ENCODE results near the gene ORMDL3. TPM values are rescaled to one million over a fixed set of nuclear protein-coding genes. Genes with fewer than 3 reads are reported as not detected.

Gene ORMDL3
- polyA plus RNA-seq, 3 donors = 9.4 to 13.5 (median 11.8) TPM

DNA sequence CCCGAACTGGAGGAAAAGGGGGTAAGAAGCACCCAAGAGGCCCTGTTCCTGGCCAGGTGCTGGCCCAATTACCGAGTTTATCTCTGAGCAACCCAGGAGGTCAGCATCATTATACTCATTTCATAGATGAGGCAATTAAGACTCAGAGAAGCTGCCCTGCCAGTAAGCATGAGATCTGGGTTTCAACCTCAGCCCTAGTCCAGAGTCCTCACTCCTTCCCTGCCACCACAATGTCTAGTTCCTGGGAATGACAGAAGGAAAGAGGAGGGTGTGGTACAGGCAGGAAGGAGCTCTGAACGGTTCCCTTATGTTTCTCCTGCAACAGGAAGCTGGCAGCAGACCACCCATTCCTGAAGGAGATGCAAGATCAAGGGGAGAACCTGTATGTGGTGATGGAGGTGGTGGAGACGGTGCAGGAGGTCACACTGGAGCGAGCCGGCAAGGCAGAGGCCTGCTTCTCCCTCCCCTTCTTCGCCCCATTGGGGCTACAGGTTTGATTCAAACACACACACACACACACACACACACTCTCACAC, 42.8 kb upstream of the ORMDL3 start:
- DNase-seq = no peak
- no peak overlapping the region for H3K27ac Mint-ChIP-seq
- Histone ChIP-seq H3K36me3 (replicated peaks in 1 of 2; ENCODE audit: control insufficient read depth in 1 of 2, insufficient read depth in 2 of 2, low read length in 2 of 2) (no peaks in the 10 kb centered on the region), H4K20me1 (ENCODE audit: insufficient read depth, low read length) (no peaks in the 10 kb centered on the region), H3K27me3 (ENCODE audit: control insufficient read depth in 2 of 2, insufficient read depth in 2 of 2, low read length in 2 of 2) (no peaks in the 10 kb centered on the region), H3K9me3 (replicated peaks in 1 of 2; ENCODE audit: control insufficient read depth in 1 of 2, insufficient read depth in 1 of 2, low read length in 2 of 2) (no peaks in the 10 kb centered on the region), H3K4me3 (replicated peaks in 1 of 3; ENCODE audit: low read depth in 2 of 3, low read length in 3 of 3) (no peak overlapping the region), H3K27ac (ENCODE audit: low read depth in 1 of 2, low read length in 2 of 2) (no peak overlapping the region), H3K9ac (ENCODE audit: insufficient read depth, low read length, poor library complexity, severe bottlenecking) (no peak overlapping the region), H3K4me1 (ENCODE audit: control insufficient read depth in 1 of 2, insufficient read depth in 2 of 2, low read length in 2 of 2) (peaks cover 71 to 77% of the 10 kb centered on the region in 2 donors), H2AFZ (ENCODE audit: insufficient read depth, low read depth, low read length, poor library complexity, severe bottlenecking) (no peak overlapping the region), H3K79me2 (ENCODE audit: insufficient read depth, low read length) (no peaks in the 10 kb centered on the region), H3K4me2 (replicated peaks; ENCODE audit: extremely low read depth, low read length, poor library complexity, severe bottlenecking) (no peak overlapping the region)
- 29% methylated on average over 2 of the region's 7 CpGs for WGBS (ENCODE audit: insufficient coverage)
- H3K4me1 Mint-ChIP-seq = peaks cover 70% of the 10 kb centered on the region
- no peak overlapping the region for H3K4me3 Mint-ChIP-seq
- H3K36me3 Mint-ChIP-seq = no peaks in the 10 kb centered on the region
- TF ChIP-seq, protein P1, sequence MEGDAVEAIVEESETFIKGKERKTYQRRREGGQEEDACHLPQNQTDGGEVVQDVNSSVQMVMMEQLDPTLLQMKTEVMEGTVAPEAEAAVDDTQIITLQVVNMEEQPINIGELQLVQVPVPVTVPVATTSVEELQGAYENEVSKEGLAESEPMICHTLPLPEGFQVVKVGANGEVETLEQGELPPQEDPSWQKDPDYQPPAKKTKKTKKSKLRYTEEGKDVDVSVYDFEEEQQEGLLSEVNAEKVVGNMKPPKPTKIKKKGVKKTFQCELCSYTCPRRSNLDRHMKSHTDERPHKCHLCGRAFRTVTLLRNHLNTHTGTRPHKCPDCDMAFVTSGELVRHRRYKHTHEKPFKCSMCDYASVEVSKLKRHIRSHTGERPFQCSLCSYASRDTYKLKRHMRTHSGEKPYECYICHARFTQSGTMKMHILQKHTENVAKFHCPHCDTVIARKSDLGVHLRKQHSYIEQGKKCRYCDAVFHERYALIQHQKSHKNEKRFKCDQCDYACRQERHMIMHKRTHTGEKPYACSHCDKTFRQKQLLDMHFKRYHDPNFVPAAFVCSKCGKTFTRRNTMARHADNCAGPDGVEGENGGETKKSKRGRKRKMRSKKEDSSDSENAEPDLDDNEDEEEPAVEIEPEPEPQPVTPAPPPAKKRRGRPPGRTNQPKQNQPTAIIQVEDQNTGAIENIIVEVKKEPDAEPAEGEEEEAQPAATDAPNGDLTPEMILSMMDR (IDR thresholded peaks at IDR 0.05) = no peak
- peaks cover 0 to 14% (median 6%) of the 10 kb centered on the region in 3 donors for H3K27me3 Mint-ChIP-seq (ENCODE audit: low read depth in 3 of 3)
- intact Hi-C loops (cut with micrococcal nuclease) = no loop called here
- peaks cover 0 to 3% (median 0%) of the 10 kb centered on the region in 7 donors for H3K9me3 Mint-ChIP-seq

DNA sequence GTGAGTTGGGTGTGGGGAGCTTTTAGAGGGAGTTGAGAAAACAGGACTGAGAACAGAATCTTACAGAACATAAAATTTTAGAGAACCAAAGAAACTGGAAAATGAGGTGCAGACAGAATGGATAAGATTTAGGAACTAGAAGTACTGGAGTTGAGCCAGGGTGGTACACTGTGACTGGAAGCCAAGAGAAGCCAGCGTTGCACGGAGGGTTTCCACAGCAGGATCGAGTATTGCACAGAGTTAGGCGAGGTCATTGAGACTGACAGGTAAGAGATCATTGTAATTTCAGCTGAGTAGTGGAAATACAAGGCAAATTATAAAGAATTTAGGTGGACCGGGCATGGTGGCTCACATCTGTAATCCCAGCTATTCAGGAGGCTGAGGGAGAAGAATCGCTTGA, 42.0 kb upstream of the ORMDL3 start:
- intact Hi-C loops (cut with micrococcal nuclease) = no loop called here
- no peak overlapping the region for H3K4me2 ChIP-seq (replicated peaks; ENCODE audit: extremely low read depth, low read length, poor library complexity, severe bottlenecking)
- H3K9me3 ChIP-seq (replicated peaks in 1 of 2; ENCODE audit: control insufficient read depth in 1 of 2, insufficient read depth in 1 of 2, low read length in 2 of 2) = no peaks in the 10 kb centered on the region
- H3K79me2 ChIP-seq (ENCODE audit: insufficient read depth, low read length) = no peaks in the 10 kb centered on the region
- WGBS (ENCODE audit: insufficient coverage) = 49% methylated on average over 5 of the region's 6 CpGs
- no peaks in the 10 kb centered on the region for H3K36me3 Mint-ChIP-seq
- peaks cover 0 to 3% (median 0%) of the 10 kb centered on the region in 7 donors for H3K9me3 Mint-ChIP-seq
- H3K9ac ChIP-seq (ENCODE audit: insufficient read depth, low read length, poor library complexity, severe bottlenecking) = no peak overlapping the region
- no peak overlapping the region for H3K4me3 ChIP-seq (replicated peaks in 1 of 3; ENCODE audit: low read depth in 2 of 3, low read length in 3 of 3)
- TF ChIP-seq, protein P1 (IDR thresholded peaks at IDR 0.05) = no peak
- peaks cover 71 to 77% of the 10 kb centered on the region in 2 donors for H3K4me1 ChIP-seq (ENCODE audit: control insufficient read depth in 1 of 2, insufficient read depth in 2 of 2, low read length in 2 of 2)
- peak overlapping the region in 1 of 7 donors; percentile 12 for H3K27ac Mint-ChIP-seq
- peaks cover 0 to 13% (median 5%) of the 10 kb centered on the region in 3 donors for H3K27me3 Mint-ChIP-seq (ENCODE audit: low read depth in 3 of 3)
- H3K36me3 ChIP-seq (replicated peaks in 1 of 2; ENCODE audit: control insufficient read depth in 1 of 2, insufficient read depth in 2 of 2, low read length in 2 of 2) = no peaks in the 10 kb centered on the region
- peak overlapping the region in 1 of 2 donors; percentile 23 for H3K4me3 Mint-ChIP-seq
- no peak overlapping the region for H3K27ac ChIP-seq (ENCODE audit: low read depth in 1 of 2, low read length in 2 of 2)
- peak in 1 of 3 donors; percentile 44 for DNase-seq
- no peaks in the 10 kb centered on the region for H4K20me1 ChIP-seq (ENCODE audit: insufficient read depth, low read length)
- no peak overlapping the region for H2AFZ ChIP-seq (ENCODE audit: insufficient read depth, low read depth, low read length, poor library complexity, severe bottlenecking)
- peaks cover 76% of the 10 kb centered on the region for H3K4me1 Mint-ChIP-seq
- H3K27me3 ChIP-seq (ENCODE audit: control insufficient read depth in 2 of 2, insufficient read depth in 2 of 2, low read length in 2 of 2) = no peaks in the 10 kb centered on the region
